Medulla oblongata (tissue), 1 donor: ENCODE data around the gene KRT7.

Source experiments
- DNase-seq: peaks from one replicate; pipeline ENCODE4 v3.0.0-alpha.2; 2015; ENCODE audit errors: extremely low spot score

Gene KRT7

GRCh38 chr12:52232674-52233461 lies at the start of gene KRT7:
Gene KRT7 (plus strand): TSS chr12:52233243. CDS start chr12:52233297, 54 bp downstream.
- no peak for DNase-seq

- DNase-seq = no peak
Measured at GRCh38 chr12:52183544-52183910, 49.5 kb upstream of the KRT7 start.

GRCh38 chr12:52183971-52184370 lies 49.1 kb upstream of the KRT7 start:
- DNase-seq = no peak

GRCh38 chr12:52184813-52185212 lies 48.2 kb upstream of the KRT7 start:
- no peak for DNase-seq

- DNase-seq = no peak
Measured at GRCh38 chr12:52185400-52185967, 47.6 kb upstream of the KRT7 start.

- no peak for DNase-seq
Measured at GRCh38 chr12:52186118-52186840, 46.8 kb upstream of the KRT7 start.

- no peak for DNase-seq
Measured at GRCh38 chr12:52187206-52187605, 45.8 kb upstream of the KRT7 start.

GRCh38 chr12:52187640-52188039 lies 45.4 kb upstream of the KRT7 start:
- DNase-seq = no peak

- no peak for DNase-seq
Measured at GRCh38 chr12:52188658-52189057, 44.4 kb upstream of the KRT7 start.

- no peak for DNase-seq
Measured at GRCh38 chr12:52189376-52190174, 43.5 kb upstream of the KRT7 start.

- no peak for DNase-seq
Measured at GRCh38 chr12:52190860-52191729, 41.9 kb upstream of the KRT7 start.

GRCh38 chr12:52191841-52192791 lies 40.9 kb upstream of the KRT7 start, which contains the start of gene KRT80:
Gene KRT80 (minus strand): TSS chr12:52192014. CDS start chr12:52191902, 112 bp downstream.
- DNase-seq = peak; percentile 79

GRCh38 chr12:52193532-52193931 lies 39.5 kb upstream of the KRT7 start:
- DNase-seq = no peak

- no peak for DNase-seq
Measured at GRCh38 chr12:52193991-52194390, 39.1 kb upstream of the KRT7 start.

GRCh38 chr12:52195065-52195730 lies 37.8 kb upstream of the KRT7 start:
- no peak for DNase-seq

GRCh38 chr12:52197371-52198231 lies 35.4 kb upstream of the KRT7 start:
- DNase-seq = no peak

GRCh38 chr12:52198454-52199215 lies 34.4 kb upstream of the KRT7 start:
- no peak for DNase-seq
